ENCODE data around the gene TRIM49D1. TPM values are rescaled to one million over a fixed set of nuclear protein-coding genes. Genes with fewer than 3 reads are reported as not detected.
"Not testable (repeated sequence)": the region's sequence is repeated elsewhere in the genome, so short reads cannot be mapped to it uniquely, and the experiment has no call there.

Gene TRIM49D1, protein sequence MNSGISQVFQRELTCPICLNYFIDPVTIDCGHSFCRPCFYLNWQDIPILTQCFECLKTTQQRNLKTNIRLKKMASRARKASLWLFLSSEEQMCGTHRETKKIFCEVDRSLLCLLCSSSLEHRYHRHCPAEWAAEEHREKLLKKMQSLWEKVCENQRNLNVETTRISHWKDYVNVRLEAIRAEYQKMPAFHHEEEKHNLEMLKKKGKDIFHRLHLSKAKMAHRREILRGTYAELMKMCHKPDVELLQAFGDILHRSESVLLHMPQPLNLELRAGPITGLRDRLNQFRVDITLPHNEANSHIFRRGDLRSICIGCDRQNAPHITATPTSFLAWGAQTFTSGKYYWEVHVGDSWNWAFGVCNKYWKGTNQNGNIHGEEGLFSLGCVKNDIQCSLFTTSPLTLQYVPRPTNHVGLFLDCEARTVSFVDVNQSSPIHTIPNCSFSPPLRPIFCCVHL
- total RNA-seq, result not detected

DNA sequence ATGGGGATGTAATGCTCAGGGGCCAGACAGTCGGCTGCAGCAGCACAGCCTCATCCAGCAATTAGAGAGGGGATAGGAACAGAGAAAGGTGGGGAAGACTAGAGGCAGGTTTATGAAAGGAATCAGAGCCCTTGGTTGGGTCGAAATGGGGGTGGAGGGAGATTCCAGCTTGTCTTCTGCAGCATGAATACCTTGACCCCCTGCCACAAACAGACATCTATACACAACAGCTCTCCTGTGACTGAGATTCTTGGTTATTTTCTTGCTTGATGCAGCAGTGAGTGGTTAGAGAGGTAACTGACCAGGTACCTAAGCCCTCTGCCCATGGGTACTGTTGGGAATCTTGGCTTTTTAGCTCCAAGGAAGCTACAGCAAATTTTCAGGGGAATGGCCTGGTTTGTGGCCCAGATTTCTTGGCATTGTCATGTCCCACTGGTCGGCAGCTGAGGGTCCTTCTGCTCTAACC is at the start of gene TRIM49D1:
TSS of gene TRIM49D1 (minus strand) at position 51 of the 466 bp plus-strand sequence. CDS start 4,535 bp downstream, outside the sequence.
- Histone ChIP-seq H3K27ac (no peak within 1 kb of the TSS), H3K36me3 (no peaks in the 10 kb centered on the region), H3K9me3 (no peaks in the 10 kb centered on the region), H3K27me3 (no peaks in the 10 kb centered on the region), H3K4me3 (no peak within 1 kb of the TSS), H3K4me1 (no peaks in the 10 kb centered on the region)
- intact Hi-C loops (cut with DNase I; ENCODE audit: low total_unique reads), result no loop called here
- DNase-seq, result no peak
- no peak for TF ChIP-seq POLR2A (IDR thresholded peaks at IDR 0.05)
- TF ChIP-seq, protein P1, sequence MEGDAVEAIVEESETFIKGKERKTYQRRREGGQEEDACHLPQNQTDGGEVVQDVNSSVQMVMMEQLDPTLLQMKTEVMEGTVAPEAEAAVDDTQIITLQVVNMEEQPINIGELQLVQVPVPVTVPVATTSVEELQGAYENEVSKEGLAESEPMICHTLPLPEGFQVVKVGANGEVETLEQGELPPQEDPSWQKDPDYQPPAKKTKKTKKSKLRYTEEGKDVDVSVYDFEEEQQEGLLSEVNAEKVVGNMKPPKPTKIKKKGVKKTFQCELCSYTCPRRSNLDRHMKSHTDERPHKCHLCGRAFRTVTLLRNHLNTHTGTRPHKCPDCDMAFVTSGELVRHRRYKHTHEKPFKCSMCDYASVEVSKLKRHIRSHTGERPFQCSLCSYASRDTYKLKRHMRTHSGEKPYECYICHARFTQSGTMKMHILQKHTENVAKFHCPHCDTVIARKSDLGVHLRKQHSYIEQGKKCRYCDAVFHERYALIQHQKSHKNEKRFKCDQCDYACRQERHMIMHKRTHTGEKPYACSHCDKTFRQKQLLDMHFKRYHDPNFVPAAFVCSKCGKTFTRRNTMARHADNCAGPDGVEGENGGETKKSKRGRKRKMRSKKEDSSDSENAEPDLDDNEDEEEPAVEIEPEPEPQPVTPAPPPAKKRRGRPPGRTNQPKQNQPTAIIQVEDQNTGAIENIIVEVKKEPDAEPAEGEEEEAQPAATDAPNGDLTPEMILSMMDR (IDR thresholded peaks at IDR 0.05), result no peak

DNA sequence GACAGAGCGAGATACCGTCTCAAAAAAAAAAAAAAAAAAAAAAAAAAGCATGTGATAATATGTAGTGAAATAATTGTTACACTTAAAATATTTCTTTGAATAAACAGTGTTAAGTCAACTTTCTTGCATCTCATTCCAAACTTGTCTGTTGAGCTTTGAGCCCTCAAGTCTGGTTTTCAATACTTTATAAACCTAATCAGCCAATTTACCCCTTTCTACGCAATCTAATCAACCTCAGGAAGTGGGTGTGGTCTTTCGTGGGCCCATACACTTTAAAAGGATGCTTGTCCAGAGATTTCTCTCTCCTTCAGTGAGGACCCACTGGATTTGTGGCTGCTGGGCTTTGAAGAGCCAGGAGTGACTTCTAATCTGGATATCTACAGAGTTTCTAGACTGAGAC is 43.7 kb upstream of the TRIM49D1 start, which contains the start of gene TRIM64:
TSS of gene TRIM64 (plus strand) at position 301 of the 400 bp plus-strand sequence. CDS start 2,467 bp downstream, outside the sequence.
- H3K9me3 ChIP-seq; H3K27me3 ChIP-seq; H3K36me3 ChIP-seq; H3K27ac ChIP-seq; H3K4me1 ChIP-seq; DNase-seq; H3K4me3 ChIP-seq; intact Hi-C loops (cut with DNase I; ENCODE audit: low total_unique reads): not testable (repeated sequence)

DNA sequence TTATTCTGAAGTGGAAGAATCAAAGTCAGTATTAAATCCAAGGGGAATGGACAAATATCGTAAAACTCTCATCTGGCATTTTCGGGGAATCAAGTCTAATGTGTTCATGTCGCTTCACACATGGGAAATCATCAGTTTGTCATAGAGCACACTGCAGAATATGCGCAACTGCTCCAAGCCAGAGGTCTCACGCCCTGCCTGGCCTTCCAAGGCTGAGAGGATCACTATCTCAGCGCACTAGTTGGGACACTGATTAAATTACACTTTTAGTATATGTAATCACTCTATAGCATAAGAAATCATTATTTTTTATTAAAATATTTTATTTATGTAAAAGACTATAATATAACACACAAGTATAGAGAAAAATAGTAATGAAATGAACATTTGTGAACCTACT is 38.8 kb upstream of the TRIM49D1 start:
- H3K36me3 ChIP-seq; intact Hi-C loops (cut with DNase I; ENCODE audit: low total_unique reads); H3K4me1 ChIP-seq; H3K27ac ChIP-seq; DNase-seq; H3K9me3 ChIP-seq; H3K27me3 ChIP-seq; H3K4me3 ChIP-seq: not testable (repeated sequence)

DNA sequence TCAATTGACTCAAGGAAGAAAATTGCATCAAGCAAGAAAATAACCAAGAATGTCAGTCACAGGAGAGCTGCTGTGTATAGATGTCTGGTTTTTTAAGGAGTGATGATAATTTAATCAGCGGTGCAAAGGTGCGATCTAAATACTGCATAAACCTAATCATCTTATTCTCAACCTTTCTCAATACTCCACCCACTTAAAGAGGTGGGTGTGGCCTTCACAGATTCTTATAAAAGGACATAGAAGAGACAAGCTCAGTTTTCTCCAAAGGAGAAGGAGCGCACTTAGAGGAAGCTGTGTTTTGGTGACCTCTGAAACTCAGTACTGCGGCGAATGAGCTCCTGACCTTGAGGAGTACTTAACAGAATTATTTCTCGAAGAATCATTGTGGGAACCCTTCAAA is 1.7 kb upstream of the TRIM49D1 start, which contains the start of gene TRIM49D2:
TSS of gene TRIM49D2 (plus strand) at position 301 of the 400 bp plus-strand sequence. CDS start 2,698 bp downstream, outside the sequence.
- H3K4me1 ChIP-seq; DNase-seq; H3K27ac ChIP-seq; intact Hi-C loops (cut with DNase I; ENCODE audit: low total_unique reads); H3K4me3 ChIP-seq; H3K36me3 ChIP-seq; H3K27me3 ChIP-seq; H3K9me3 ChIP-seq: not testable (repeated sequence)

DNA sequence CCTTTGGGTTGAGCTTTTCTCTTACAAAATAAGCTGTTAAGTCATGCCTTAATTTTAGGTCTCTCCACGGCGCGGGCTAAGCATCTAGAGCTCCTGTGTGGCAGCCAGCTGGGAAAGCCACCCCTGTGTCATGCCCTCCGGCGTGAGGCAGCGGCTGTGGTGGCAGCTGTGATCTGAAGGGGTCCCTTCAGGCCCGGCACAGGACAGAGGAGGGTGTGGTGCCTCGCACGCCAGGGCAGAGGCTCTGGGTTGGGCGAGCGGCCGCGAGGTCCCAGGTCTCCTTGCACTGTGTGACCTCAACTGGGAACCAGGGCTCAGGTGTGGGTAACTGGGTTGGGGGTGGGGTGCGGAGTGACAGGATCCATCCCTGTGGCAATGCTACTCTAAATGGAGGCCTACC is 21.2 kb downstream of the TRIM49D1 start:
- H3K27ac ChIP-seq; H3K36me3 ChIP-seq; H3K4me3 ChIP-seq; H3K27me3 ChIP-seq; H3K4me1 ChIP-seq; DNase-seq; H3K9me3 ChIP-seq; intact Hi-C loops (cut with DNase I; ENCODE audit: low total_unique reads): not testable (repeated sequence)

DNA sequence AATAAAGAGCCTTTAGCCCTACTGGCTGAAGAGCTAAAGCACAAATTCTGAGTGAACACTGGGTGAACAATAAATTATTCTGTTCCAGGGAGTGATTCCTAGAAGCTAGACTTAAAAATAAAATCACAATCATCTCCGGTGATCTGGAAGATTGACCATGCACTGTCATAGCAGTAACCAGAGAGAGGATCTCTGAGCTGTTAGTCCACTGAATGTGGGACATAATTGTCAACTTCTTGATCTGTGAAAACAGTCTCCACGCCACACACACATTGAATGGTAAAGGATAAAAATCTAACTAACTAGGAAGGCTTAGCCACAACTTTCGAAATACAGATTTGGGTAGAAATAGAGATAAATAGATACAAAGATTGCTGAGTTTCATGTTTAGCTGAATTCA is 28.8 kb downstream of the TRIM49D1 start:
- intact Hi-C loops (cut with DNase I; ENCODE audit: low total_unique reads); H3K27ac ChIP-seq: not testable (repeated sequence)

DNA sequence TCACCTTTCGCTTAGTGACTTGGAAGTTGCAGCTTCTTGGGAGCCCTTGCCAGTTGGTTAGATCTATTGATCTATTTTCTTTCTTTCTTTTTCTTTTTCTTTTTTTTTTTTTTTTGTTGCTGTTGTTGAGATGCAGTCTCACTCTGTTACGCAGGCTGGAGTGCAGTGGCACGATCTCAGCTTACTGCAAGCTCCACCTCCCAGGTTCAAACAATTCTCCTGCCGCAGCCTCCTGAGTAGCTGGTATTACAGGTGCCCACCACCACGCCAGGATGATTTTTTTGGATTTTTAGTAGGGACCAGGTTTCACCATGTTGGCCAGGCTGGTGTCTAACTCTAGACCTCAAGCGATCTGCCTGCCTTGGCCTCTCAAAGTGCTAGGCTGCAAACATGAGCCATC is 44.5 kb downstream of the TRIM49D1 start:
- intact Hi-C loops (cut with DNase I; ENCODE audit: low total_unique reads); H3K36me3 ChIP-seq; DNase-seq; H3K9me3 ChIP-seq; H3K27ac ChIP-seq; H3K4me3 ChIP-seq; H3K4me1 ChIP-seq; H3K27me3 ChIP-seq: not testable (repeated sequence)

More for the DNA sequence above, 28.8 kb downstream of the TRIM49D1 start:
- H3K9me3 ChIP-seq, H3K27me3 ChIP-seq, DNase-seq, H3K36me3 ChIP-seq, H3K4me1 ChIP-seq, H3K4me3 ChIP-seq: not testable (repeated sequence)

DNA sequence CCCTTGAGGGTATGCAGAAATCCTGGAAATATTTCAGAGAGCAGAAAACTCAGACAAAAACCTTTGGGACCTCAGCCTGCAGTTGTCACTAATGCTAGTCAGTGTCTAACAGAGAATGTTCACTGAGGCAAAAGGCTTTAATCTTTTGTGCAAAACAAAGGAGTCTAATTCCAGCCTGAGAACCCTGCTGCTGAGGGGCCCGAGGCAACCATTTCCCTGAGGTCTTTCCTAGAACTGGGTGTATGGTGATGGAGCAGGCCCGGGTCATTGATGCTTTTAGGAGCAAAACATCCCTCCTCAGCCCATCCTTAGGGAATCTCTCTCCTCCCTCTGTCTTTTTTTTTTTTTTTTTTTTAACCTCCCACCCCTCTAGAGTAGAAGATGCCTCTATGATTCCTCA is 49.5 kb downstream of the TRIM49D1 start:
- DNase-seq; intact Hi-C loops (cut with DNase I; ENCODE audit: low total_unique reads); H3K27ac ChIP-seq; H3K27me3 ChIP-seq; H3K4me3 ChIP-seq; H3K4me1 ChIP-seq; H3K36me3 ChIP-seq; H3K9me3 ChIP-seq: not testable (repeated sequence)

DNA sequence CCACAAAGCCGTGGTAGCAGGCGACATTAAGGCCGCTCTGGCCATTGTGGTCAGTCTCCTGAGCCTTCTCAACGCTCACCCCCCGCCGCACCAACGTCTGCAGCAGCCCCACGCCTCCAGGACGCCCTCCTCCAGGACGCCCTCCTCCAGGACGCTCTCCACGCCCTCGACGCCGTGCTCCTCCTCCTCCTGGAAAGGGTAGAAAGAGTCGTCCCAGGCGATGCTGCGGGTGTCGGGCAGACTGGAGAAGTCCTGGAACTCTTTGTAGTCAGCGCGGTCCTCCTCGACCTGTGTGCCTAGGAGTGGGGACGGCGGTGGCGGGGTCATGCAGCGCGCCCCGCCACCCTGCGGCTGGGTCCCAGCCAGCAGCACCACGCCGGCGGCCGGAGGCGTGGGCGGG is 56.8 kb downstream of the TRIM49D1 start:
- H3K27ac ChIP-seq; H3K27me3 ChIP-seq; H3K4me1 ChIP-seq; H3K36me3 ChIP-seq; H3K9me3 ChIP-seq; intact Hi-C loops (cut with DNase I; ENCODE audit: low total_unique reads); H3K4me3 ChIP-seq; DNase-seq: not testable (repeated sequence)

DNA sequence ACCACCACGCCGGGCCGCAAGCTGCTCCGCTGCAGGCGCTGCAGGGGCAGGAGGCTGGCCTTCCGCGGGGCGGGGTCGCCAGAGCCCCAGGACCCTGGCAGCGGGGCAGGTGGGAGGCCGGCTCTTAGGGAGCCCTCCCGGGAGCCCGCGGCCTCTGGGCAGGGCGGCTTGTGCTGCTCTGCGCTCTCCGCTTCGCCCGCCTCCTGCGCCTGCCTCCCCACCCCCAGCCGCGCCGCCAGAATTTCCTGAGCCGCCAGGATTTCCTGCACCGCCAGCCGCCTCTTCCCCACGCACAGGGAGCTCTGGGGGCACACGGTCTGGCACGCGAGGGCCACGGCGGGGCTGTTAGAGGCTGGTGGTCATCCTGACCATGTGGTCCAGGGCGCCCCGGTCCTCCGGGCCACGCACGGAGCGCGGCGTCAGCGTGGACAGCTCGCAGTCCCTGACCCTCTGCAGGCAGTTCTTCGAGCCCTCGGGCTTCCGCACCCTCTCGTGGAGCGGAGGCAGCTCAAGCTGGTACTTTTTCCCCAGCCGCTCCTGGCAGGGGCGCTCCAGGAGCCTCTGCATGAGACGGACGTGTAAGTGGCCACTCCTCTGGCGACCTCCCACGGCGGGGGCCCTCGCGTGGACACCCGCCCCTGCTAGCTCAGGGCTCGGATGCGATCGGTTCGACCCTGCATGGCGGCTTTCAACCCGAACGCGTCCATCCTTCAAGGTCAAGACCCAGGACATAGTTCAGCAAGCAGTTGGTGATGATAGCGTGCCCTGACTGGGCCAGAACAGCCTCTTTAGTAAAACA is 57.9 kb downstream of the TRIM49D1 start:
- H3K4me1 ChIP-seq; H3K9me3 ChIP-seq; H3K36me3 ChIP-seq; intact Hi-C loops (cut with DNase I; ENCODE audit: low total_unique reads); H3K4me3 ChIP-seq; H3K27ac ChIP-seq; H3K27me3 ChIP-seq: not testable (repeated sequence)
- peak in 1 of 2 donors; percentile 10 for DNase-seq

Measured in uterus (tissue), 4 donors.